ENCODE data around the gene EARS2.
A peak's percentile ranks its signal among the peaks of the same experiment; 100 is the strongest.

EARS2 gene

GRCh38 chr16:23556881-23557778, at the start of gene EARS2, which contains the start of gene UBFD1:
TSS of gene EARS2 (minus strand) at chr16:23557350. CDS start at chr16:23557343, 7 bp downstream.
TSS of gene UBFD1 (plus strand) at chr16:23557727. CDS start at chr16:23557743, 16 bp downstream.
- H3K4me3 ChIP-seq (ENCODE audit: low read length): peak within 1 kb of the TSS; percentile 76
- peak; percentile 76 for TF ChIP-seq CTCF (IDR thresholded peaks at IDR 0.05; ENCODE audit: insufficient read depth, low read depth, low read length, missing control alignments)
- peak; percentile 99 for DNase-seq (ENCODE audit: low read depth)

GRCh38 chr16:23597003-23597756, 40.0 kb upstream of the EARS2 start:
- no peak for TF ChIP-seq CTCF (IDR thresholded peaks at IDR 0.05; ENCODE audit: insufficient read depth, low read depth, low read length, missing control alignments)
- DNase-seq (ENCODE audit: low read depth): peak; percentile 39
- H3K4me3 ChIP-seq (ENCODE audit: low read length): no peak overlapping the region

- peak; percentile 60 for TF ChIP-seq CTCF (IDR thresholded peaks at IDR 0.05; ENCODE audit: insufficient read depth, low read depth, low read length, missing control alignments)
- H3K4me3 ChIP-seq (ENCODE audit: low read length): peak within 1 kb of the TSS; percentile 91
- DNase-seq (ENCODE audit: low read depth): peak; percentile 92
These were observed 39.0 kb upstream of the EARS2 start, which contains the start of gene NDUFAB1 for GRCh38 chr16:23595951-23596720. TSS of gene NDUFAB1 (minus strand) at chr16:23596316. CDS start at chr16:23596290, 26 bp downstream.

GRCh38 chr16:23595246-23595950, 38.2 kb upstream of the EARS2 start:
- H3K4me3 ChIP-seq (ENCODE audit: low read length): peak overlapping the region; percentile 91
- DNase-seq (ENCODE audit: low read depth): no peak
- TF ChIP-seq CTCF (IDR thresholded peaks at IDR 0.05; ENCODE audit: insufficient read depth, low read depth, low read length, missing control alignments): no peak

GRCh38 chr16:23594186-23594585, 37.0 kb upstream of the EARS2 start:
- no peak for DNase-seq (ENCODE audit: low read depth)
- no peak for TF ChIP-seq CTCF (IDR thresholded peaks at IDR 0.05; ENCODE audit: insufficient read depth, low read depth, low read length, missing control alignments)
- no peak overlapping the region for H3K4me3 ChIP-seq (ENCODE audit: low read length)

GRCh38 chr16:23590181-23590580, 33.0 kb upstream of the EARS2 start:
- no peak for TF ChIP-seq CTCF (IDR thresholded peaks at IDR 0.05; ENCODE audit: insufficient read depth, low read depth, low read length, missing control alignments)
- no peak for DNase-seq (ENCODE audit: low read depth)
- no peak overlapping the region for H3K4me3 ChIP-seq (ENCODE audit: low read length)
